Retinal pigment epithelial cell (primary cell): ENCODE data around the gene APEH.

Experiments
- DNase-seq: peaks from one replicate; pipeline ENCODE4 v3.0.0-alpha.2; 2010; ENCODE audit warnings: low read depth
- H3K4me3 ChIP-seq: 2 replicates; pipeline ENCODE4 v1.5.1; 2011; ENCODE audit warnings: mild to moderate bottlenecking, low read length, control low read depth, moderate library complexity
- TF ChIP-seq, protein P1 (sequence below): conservative IDR thresholded peaks from 2 replicates; pipeline ENCODE4 v1.5.1; 2011; ENCODE audit warnings: low read depth, low read length, control low read depth, inconsistent platforms

The APEH gene

GRCh38 chr3:49713336-49714105, 39.4 kb downstream of the APEH start:
- H3K4me3 ChIP-seq: no peak overlapping the region
- TF ChIP-seq, protein P1, sequence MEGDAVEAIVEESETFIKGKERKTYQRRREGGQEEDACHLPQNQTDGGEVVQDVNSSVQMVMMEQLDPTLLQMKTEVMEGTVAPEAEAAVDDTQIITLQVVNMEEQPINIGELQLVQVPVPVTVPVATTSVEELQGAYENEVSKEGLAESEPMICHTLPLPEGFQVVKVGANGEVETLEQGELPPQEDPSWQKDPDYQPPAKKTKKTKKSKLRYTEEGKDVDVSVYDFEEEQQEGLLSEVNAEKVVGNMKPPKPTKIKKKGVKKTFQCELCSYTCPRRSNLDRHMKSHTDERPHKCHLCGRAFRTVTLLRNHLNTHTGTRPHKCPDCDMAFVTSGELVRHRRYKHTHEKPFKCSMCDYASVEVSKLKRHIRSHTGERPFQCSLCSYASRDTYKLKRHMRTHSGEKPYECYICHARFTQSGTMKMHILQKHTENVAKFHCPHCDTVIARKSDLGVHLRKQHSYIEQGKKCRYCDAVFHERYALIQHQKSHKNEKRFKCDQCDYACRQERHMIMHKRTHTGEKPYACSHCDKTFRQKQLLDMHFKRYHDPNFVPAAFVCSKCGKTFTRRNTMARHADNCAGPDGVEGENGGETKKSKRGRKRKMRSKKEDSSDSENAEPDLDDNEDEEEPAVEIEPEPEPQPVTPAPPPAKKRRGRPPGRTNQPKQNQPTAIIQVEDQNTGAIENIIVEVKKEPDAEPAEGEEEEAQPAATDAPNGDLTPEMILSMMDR: no peak
- DNase-seq: no peak

GRCh38 chr3:49714728-49715550, 40.8 kb downstream of the APEH start:
- TF ChIP-seq, protein P1: no peak
- DNase-seq: no peak
- H3K4me3 ChIP-seq: no peak overlapping the region

GRCh38 chr3:49715611-49716121, 41.5 kb downstream of the APEH start:
- DNase-seq: no peak
- TF ChIP-seq, protein P1: no peak
- no peak overlapping the region for H3K4me3 ChIP-seq

GRCh38 chr3:49716169-49716568, 42.0 kb downstream of the APEH start:
- H3K4me3 ChIP-seq: no peak overlapping the region
- DNase-seq: no peak
- TF ChIP-seq, protein P1: no peak

- TF ChIP-seq, protein P1: no peak
- no peak overlapping the region for H3K4me3 ChIP-seq
- DNase-seq: no peak
These were observed 42.6 kb downstream of the APEH start for GRCh38 chr3:49716691-49717210.

GRCh38 chr3:49717211-49717958, 43.2 kb downstream of the APEH start:
- no peak for DNase-seq
- TF ChIP-seq, protein P1: no peak
- H3K4me3 ChIP-seq: no peak overlapping the region
